ENCODE results near the gene TTC23L. TPM values are rescaled to one million over a fixed set of nuclear protein-coding genes. Genes with fewer than 3 reads are reported as not detected.
"Not testable (repeated sequence)": the region's sequence is repeated elsewhere in the genome, so short reads cannot be mapped to it uniquely, and the experiment has no call there.

The TTC23L gene
- total RNA-seq, 3 donors from 2014 or later = 1.3 to 2.0 TPM; not detected in 1

DNA sequence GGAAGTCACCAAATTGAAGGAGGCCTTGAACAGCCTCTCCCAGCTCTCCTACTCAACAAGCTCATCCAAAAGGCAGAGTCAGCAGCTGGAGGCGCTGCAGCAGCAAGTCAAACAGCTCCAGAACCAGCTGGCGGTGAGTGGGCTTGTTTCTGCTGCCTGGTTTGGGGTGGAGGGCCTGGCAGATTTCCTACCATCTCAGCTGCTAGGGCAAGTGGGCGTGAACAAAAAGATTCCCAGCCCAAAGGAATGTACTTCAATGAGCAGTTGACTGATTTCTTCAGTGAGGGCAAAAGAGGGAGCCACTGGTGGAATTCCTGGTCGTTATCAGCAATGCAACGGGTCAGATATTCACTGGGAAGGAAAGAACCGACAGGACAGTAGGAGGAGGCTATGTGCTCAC, 12.6 kb upstream of the TTC23L start:
- no peak for DNase-seq (ENCODE audit: low spot score in 2 of 2)
- H3K9me3 ChIP-seq = no peaks in the 10 kb centered on the region
- H3K4me1 ChIP-seq = no peaks in the 10 kb centered on the region
- no peaks in the 10 kb centered on the region for H3K36me3 ChIP-seq
- H3K27ac ChIP-seq = no peak overlapping the region
- H3K27me3 ChIP-seq = no peaks in the 10 kb centered on the region
- TF ChIP-seq POLR2AphosphoS5 (IDR thresholded peaks at IDR 0.05) = no peak
- TF ChIP-seq, protein P1, sequence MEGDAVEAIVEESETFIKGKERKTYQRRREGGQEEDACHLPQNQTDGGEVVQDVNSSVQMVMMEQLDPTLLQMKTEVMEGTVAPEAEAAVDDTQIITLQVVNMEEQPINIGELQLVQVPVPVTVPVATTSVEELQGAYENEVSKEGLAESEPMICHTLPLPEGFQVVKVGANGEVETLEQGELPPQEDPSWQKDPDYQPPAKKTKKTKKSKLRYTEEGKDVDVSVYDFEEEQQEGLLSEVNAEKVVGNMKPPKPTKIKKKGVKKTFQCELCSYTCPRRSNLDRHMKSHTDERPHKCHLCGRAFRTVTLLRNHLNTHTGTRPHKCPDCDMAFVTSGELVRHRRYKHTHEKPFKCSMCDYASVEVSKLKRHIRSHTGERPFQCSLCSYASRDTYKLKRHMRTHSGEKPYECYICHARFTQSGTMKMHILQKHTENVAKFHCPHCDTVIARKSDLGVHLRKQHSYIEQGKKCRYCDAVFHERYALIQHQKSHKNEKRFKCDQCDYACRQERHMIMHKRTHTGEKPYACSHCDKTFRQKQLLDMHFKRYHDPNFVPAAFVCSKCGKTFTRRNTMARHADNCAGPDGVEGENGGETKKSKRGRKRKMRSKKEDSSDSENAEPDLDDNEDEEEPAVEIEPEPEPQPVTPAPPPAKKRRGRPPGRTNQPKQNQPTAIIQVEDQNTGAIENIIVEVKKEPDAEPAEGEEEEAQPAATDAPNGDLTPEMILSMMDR (IDR thresholded peaks at IDR 0.05) = no peak
- TF ChIP-seq POLR2A (IDR thresholded peaks at IDR 0.05) = no peak
- no peak overlapping the region for H3K4me3 ChIP-seq
- intact Hi-C loops (cut with DNase I; ENCODE audit: low total_unique reads) = no loop called here

DNA sequence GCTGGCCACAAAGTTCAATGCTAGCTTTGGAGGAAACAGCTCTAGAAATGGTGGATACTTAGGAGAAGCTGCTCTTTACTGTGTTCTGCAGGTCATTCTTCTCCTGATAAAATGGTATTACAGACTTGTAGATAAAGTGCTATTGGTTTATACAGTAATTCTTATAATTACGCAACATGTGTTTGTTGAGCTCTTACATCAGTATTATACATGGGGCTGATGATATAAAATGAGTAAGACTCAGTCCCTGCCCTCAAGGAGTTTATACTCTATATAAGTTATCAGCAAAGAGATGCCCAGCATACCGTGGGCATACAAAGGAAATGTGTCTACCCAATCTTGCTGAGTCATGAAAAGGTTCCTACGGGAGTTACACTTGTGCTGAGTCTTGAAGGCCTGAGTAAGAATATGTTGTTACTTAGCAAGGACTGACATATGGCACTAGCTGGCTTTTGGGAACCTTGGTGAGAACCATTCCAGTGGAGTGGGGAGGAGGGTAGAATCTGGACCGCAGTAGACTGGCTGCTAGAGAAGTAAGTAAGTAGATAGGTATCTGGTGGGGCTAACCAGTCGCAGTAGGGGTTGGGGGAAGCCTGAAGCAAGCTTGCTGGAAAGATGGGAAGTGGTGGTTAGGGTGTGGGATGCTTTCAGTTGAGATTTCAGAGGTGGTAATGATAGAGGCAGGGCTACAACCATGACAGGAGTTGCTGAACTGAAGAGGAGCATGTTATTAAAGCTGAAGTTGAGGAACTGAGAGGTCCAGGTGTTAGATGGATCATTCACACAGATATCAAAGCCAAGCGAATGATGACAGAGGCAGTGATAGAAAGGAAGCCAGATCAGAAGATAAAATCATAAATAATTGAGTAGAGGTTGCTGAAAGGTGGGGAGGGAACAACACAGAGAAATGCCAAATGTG, 11.1 kb upstream of the TTC23L start:
- no peaks in the 10 kb centered on the region for H3K27me3 ChIP-seq
- intact Hi-C loops (cut with DNase I; ENCODE audit: low total_unique reads) = no loop called here
- TF ChIP-seq POLR2AphosphoS5 (IDR thresholded peaks at IDR 0.05) (no peak), POLR2A (IDR thresholded peaks at IDR 0.05) (no peak)
- TF ChIP-seq, protein P1 (IDR thresholded peaks at IDR 0.05) = no peak
- no peaks in the 10 kb centered on the region for H3K9me3 ChIP-seq
- H3K4me1 ChIP-seq = no peaks in the 10 kb centered on the region
- no peak for DNase-seq (ENCODE audit: low spot score in 2 of 2)
- no peak overlapping the region for H3K4me3 ChIP-seq
- H3K36me3 ChIP-seq = no peaks in the 10 kb centered on the region
- H3K27ac ChIP-seq = no peak overlapping the region

DNA sequence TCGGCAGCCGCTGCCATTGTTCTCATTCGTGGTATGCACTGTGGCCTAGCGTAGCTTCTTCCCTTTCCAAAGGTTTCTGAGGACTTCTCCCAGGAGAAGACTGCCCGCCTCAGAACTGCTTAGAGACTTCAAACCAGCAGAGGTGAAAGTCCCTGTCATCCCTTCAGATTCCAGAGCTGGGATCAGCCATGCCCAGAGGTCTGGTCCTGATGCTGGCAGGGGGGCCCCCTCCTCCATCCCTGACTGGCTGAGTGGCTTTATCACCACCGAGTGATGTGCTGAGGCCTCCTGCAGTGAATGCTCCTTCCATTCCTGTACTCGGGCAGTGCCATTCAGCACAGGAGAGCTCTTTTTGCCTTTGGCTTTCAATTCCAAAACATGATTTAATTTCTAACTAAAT, 8.1 kb upstream of the TTC23L start:
- H3K27ac ChIP-seq; H3K36me3 ChIP-seq; H3K27me3 ChIP-seq; H3K9me3 ChIP-seq; H3K4me3 ChIP-seq; DNase-seq (ENCODE audit: low spot score in 2 of 2); H3K4me1 ChIP-seq; intact Hi-C loops (cut with DNase I; ENCODE audit: low total_unique reads): not testable (repeated sequence)

DNA sequence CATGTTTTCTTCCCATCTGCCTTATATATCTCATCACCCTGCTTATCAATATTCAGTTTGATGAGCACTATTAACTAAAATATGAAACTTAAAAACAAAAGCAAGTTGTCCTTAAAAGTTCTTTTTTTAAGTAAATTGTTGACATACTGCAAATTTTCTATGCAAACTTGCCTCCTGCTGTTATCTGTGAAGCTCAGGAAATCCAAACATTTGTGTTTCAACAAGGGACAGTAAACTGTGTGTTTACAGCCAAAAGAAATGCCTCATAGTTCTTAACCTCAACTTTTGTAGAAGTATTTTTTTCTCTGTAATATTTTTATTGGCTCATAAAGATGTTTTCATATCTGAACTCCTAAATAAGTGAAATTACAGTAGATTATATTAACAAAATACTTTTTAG, 7.7 kb upstream of the TTC23L start:
- H3K4me1 ChIP-seq = no peaks in the 10 kb centered on the region
- H3K4me3 ChIP-seq = no peak overlapping the region
- TF ChIP-seq, protein P1 (IDR thresholded peaks at IDR 0.05) = no peak
- TF ChIP-seq POLR2AphosphoS5 (IDR thresholded peaks at IDR 0.05) (no peak), POLR2A (IDR thresholded peaks at IDR 0.05) (no peak)
- no peaks in the 10 kb centered on the region for H3K27me3 ChIP-seq
- H3K27ac ChIP-seq = no peak overlapping the region
- H3K36me3 ChIP-seq = no peaks in the 10 kb centered on the region
- no peaks in the 10 kb centered on the region for H3K9me3 ChIP-seq
- DNase-seq (ENCODE audit: low spot score in 2 of 2) = no peak
- intact Hi-C loops (cut with DNase I; ENCODE audit: low total_unique reads) = no loop called here

DNA sequence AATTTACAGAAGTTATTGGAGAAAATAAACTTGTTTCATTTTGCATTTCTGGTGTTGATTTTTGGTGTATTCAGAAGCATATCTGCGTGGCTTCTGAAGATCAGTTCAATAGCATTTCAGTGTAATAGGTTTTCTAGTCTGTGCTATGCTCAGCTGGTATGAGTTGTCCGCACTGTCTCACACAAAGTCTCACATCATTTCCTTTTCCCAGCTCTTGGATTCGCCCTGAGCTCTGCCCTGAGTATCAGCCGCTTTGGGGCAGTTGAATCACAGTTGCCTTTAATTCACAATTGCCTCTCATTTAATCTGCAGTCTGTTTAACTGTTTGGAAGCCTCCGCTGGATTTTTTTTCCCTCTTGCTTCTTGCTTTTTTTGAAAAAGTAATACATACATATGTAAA, 6.4 kb upstream of the TTC23L start:
- no peaks in the 10 kb centered on the region for H3K36me3 ChIP-seq
- H3K27ac ChIP-seq = no peak overlapping the region
- H3K4me3 ChIP-seq = no peak overlapping the region
- DNase-seq (ENCODE audit: low spot score in 2 of 2) = no peak
- intact Hi-C loops (cut with DNase I; ENCODE audit: low total_unique reads) = no loop called here
- TF ChIP-seq, protein P1 (IDR thresholded peaks at IDR 0.05) = no peak
- TF ChIP-seq POLR2A (IDR thresholded peaks at IDR 0.05) (no peak), POLR2AphosphoS5 (IDR thresholded peaks at IDR 0.05) (no peak)
- no peaks in the 10 kb centered on the region for H3K4me1 ChIP-seq
- H3K27me3 ChIP-seq = no peaks in the 10 kb centered on the region
- no peaks in the 10 kb centered on the region for H3K9me3 ChIP-seq
